HG03196 (cell line): Measurements from ENCODE around the gene SEC14L5.

Experiments
- ATAC-seq: cut with Tn5 transposase; IDR thresholded peaks from one replicate; pipeline ENCODE4 v1.9.1; 2021; ENCODE audit not compliant: unreplicated experiment

Gene SEC14L5

DNA sequence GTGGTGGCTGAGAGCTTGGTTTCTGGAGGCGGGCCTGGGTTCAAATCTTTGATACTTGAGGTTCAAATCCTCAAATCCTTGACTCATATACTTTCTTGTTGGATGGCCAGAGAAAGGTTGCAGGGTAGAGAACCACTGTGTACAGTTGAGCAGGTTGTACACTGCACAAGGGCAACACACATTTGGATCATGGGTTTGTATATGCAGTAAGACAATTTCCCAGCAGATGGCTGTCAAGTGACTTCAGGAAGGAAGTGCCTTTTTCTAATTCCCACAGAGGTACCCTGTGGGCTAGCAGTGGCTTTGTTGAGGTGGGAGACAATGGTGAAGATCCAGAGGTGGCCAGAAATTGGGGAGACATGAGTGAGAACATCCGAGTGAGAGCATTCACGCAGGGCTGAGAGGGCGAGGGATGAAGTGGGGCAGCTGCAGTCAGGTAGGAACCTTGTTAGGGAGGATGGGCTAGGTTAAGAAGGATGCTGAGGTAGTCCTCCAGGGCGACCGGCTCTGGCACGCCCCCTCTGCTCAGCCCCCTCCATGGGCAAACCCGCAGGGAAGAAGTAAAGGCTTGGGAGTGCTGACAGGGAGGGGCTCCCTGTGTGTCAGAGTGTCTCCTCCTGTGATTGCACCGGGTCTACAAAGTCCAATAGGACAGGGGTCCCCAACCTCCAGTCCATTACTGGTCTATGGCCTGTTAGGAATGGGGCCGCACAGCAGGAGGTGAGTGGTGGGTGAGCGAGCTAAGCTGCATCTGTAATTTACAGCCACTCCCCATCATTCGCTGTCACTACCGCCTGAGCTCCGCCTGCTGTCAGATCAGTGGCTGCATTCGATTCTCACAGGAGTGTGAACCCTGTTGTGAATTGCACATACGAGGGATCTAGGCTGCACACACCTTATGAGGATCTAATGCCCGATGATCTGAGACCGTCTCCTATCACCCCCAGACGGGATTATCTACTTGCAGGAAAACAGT is 104.9 kb downstream of the SEC14L5 start:
- no peak for ATAC-seq

DNA sequence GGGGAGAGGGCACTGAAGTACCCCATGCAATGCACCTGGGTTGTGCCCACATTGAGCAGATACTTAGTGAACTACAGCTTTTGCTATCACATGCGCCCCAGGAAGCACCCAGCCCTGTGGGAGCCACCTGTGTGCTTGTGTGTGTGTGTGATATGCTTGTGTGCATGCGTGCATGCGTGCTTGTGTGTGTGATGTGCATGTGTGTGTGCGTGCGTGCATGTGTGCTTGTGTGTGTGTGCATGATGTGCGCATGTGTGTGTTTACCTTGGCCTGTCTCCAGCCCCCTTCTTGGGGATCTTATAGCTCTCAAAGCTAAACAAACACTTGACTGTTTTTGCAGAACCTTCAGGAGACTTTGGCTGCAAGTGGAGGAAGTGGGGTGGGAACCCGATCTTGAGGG is 106.8 kb downstream of the SEC14L5 start:
- no peak for ATAC-seq

DNA sequence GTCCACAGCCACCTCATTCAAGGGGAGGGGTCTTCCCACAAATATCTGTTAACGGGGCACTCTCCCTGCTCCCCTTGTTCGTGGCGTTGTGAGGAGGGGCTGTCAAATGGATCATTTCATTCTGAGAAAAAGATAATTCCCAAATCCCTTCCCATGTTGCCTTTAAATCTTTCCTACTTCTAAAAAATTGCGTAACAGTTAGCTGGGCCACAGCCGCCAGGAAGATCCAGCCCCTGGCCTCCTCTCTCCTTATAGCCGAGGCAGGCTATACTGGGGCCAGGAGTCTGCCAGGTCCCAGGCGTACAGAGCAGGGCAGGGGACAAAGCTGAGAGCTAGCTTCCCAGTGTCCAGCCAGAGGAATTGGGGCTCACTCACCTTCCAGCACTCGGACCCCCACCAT is 107.2 kb downstream of the SEC14L5 start:
- ATAC-seq, result no peak

DNA sequence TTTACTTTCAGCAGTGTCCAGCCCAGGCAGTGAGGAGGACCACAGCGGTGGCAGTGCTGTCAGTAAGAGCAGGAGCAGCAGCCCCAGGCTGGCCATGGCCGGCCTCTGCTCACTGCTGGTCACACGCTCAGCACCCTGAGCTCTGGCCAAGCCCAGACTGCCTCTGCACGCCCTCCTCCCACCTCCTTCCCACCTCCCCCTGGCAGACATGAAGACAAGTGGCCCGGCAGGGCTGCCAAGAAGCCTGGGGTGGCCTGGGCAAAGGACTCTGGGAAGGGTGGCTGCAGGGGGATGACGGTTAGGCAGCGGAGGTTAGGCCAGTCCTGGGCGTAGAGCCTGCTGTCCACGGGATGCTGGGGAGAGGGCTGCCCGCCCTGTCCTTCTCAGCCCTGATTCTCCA is 107.7 kb downstream of the SEC14L5 start, which contains the start of gene C16orf89:
C16orf89 (minus strand) TSS at position 144 of the 400 bp plus-strand sequence; CDS start at position 96, 48 bp downstream.
- no peak for ATAC-seq

DNA sequence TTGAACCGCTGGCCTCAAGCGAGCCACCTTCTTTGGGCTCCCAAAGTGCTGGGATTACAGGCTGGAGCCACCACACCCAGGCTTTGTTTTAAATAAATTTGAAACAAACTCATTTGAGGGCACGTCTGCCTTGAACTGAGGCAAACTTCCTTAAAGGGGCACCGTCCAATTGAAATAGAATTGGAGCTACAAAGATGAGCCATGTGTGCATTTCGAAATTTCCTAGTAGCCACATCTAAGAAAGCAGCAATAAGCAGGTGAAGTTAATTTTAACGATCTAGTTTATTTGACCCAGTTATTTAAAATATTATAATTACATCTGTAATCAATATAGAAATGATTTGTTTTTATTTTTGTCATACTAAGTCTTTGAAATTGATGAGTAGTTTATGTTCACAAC is 108.4 kb downstream of the SEC14L5 start:
- no peak for ATAC-seq
